Measurements from ENCODE around the gene GM2A.

DNA sequence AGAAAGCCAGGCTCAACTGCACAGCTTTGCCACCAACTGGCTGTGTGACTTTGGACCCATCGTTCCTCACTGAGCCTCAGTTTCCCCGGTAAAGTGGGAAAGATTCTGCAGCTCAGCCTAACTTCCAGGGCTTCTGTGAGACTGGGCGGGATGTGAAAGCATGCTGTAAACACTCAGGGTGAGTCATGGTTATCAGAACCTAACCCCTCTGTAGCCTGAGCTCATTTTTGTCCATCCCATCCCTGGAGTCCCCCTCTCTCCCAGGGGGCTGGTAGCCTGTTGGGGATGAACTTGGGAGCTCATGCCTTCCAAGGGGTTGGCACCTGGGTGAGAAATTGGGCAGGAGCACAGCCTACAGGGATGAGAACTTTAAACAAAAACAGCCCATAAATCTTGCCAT lies 31.4 kb upstream of the GM2A start:
- TF ChIP-seq, protein P1, sequence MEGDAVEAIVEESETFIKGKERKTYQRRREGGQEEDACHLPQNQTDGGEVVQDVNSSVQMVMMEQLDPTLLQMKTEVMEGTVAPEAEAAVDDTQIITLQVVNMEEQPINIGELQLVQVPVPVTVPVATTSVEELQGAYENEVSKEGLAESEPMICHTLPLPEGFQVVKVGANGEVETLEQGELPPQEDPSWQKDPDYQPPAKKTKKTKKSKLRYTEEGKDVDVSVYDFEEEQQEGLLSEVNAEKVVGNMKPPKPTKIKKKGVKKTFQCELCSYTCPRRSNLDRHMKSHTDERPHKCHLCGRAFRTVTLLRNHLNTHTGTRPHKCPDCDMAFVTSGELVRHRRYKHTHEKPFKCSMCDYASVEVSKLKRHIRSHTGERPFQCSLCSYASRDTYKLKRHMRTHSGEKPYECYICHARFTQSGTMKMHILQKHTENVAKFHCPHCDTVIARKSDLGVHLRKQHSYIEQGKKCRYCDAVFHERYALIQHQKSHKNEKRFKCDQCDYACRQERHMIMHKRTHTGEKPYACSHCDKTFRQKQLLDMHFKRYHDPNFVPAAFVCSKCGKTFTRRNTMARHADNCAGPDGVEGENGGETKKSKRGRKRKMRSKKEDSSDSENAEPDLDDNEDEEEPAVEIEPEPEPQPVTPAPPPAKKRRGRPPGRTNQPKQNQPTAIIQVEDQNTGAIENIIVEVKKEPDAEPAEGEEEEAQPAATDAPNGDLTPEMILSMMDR (IDR thresholded peaks at IDR 0.05; ENCODE audit: insufficient read depth, low read length, poor library complexity, severe bottlenecking): no peak
- TF ChIP-seq EZH2phosphoT487 (conservative IDR thresholded peaks at IDR 0.05; ENCODE audit: low read length): no peak
